ENCODE data around the gene SUB1.

DNA sequence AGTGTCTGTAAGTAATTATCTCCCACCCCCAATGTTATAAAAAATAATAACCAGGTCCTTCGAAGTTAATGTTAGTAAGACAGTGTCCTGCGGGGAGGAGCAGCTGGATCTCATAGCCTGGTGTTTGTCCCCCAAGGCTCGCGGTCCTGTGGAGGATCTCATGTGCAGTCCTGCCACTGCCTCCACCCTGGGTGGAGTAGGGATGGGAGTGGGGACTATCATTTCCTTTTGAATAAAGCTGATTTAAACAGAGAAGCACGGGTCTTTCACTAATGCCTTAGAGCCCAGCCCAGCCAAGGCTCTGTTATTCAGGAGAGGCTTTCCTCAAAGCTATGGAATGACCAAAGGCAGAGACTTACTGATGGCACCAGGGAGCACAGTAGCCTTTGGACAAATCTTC, 40.2 kb downstream of the SUB1 start:
- TF ChIP-seq, protein P1, sequence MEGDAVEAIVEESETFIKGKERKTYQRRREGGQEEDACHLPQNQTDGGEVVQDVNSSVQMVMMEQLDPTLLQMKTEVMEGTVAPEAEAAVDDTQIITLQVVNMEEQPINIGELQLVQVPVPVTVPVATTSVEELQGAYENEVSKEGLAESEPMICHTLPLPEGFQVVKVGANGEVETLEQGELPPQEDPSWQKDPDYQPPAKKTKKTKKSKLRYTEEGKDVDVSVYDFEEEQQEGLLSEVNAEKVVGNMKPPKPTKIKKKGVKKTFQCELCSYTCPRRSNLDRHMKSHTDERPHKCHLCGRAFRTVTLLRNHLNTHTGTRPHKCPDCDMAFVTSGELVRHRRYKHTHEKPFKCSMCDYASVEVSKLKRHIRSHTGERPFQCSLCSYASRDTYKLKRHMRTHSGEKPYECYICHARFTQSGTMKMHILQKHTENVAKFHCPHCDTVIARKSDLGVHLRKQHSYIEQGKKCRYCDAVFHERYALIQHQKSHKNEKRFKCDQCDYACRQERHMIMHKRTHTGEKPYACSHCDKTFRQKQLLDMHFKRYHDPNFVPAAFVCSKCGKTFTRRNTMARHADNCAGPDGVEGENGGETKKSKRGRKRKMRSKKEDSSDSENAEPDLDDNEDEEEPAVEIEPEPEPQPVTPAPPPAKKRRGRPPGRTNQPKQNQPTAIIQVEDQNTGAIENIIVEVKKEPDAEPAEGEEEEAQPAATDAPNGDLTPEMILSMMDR (IDR thresholded peaks at IDR 0.05), result no peak
- TF ChIP-seq POLR2AphosphoS5 (IDR thresholded peaks at IDR 0.05; ENCODE audit: low read depth, low read length), result no peak
